Prostate gland (tissue), 2 donors: ENCODE results near the gene IFNA1.

Experiments
- CTCF ChIP-seq, 4 experiments: fragments of 200-600 bp in 2 of 4; fragments of 450-650 bp in 2 of 4; sonication (generic) in 2 of 4; IDR thresholded peaks; 1 replicate in 3 of 4; 2 replicates in 1 of 4; pipeline ENCODE4 v1.5.1; 2016 to 2019; ENCODE audit warnings: antibody characterized with exemption in 4 of 4, mild to moderate bottlenecking in 2 of 4, moderate library complexity in 2 of 4
- POLR2AphosphoS5 ChIP-seq: sonication (generic); formaldehyde crosslinking; IDR thresholded peaks from one replicate; pipeline ENCODE4 v1.6.1; 2017; ENCODE audit warnings: antibody characterized with exemption

- no peak for TF ChIP-seq CTCF (IDR thresholded peaks at IDR 0.05)
- TF ChIP-seq POLR2AphosphoS5, result no peak
These were observed 3.8 kb downstream of the IFNA1 start for GRCh38 chr9:21443849-21444625.
